ENCODE data around the gene DDX28.
"Not testable (repeated sequence)": the region's sequence is repeated elsewhere in the genome, so short reads cannot be mapped to it uniquely, and the experiment has no call there.

The DDX28 gene

GRCh38 chr16:67975321-67976105 is 47.5 kb downstream of the DDX28 start:
- H3K4me3 ChIP-seq (ENCODE audit: low read depth, low read length), result no peak overlapping the region
- DNase-seq (ENCODE audit: low read depth), result no peak

- DNase-seq (ENCODE audit: low read depth); H3K4me3 ChIP-seq (ENCODE audit: low read depth, low read length): not testable (repeated sequence)
These were observed 50.7 kb downstream of the DDX28 start for GRCh38 chr16:67972285-67972684.

GRCh38 chr16:67971111-67971510 is 51.9 kb downstream of the DDX28 start:
- no peak for DNase-seq (ENCODE audit: low read depth)
- no peak overlapping the region for H3K4me3 ChIP-seq (ENCODE audit: low read depth, low read length)
